NCI-H2196 (cell line): ENCODE results near the gene UPP2.

Source experiments
- DNase-seq: peaks from one replicate; lab custom pipeline; 2025; ENCODE audit not compliant: unreplicated experiment; lab: John Stamatoyannopoulos, UW

The UPP2 gene

DNA sequence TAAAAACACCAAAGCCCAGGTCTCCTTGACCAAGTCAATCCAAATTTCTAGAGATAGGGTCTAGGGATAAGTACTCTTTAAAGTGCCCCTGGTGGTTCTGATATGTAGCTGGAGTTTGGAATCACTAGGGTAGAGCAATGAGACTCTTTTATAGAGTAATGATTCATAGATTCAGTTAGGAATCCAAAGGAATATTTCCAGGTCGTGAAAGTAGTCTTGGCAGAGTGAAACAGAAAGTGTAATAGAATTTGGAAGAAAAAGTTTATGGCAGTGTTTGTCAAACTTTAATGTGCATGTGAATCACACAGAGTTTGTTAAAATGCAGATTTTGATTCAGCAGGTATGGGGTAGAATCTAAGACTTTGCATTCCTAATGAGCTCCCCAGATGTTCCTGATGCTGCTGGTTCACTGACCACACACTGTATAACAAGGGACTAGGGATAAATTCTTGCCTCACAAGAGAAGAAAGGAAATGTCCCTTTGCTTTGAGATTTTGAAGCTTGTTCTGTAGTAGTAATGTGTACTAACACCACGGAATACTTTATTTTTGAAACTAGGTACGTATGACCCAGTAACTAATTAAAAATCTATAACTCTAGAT, 1.8 kb downstream of the UPP2 start:
- no peak for DNase-seq

DNA sequence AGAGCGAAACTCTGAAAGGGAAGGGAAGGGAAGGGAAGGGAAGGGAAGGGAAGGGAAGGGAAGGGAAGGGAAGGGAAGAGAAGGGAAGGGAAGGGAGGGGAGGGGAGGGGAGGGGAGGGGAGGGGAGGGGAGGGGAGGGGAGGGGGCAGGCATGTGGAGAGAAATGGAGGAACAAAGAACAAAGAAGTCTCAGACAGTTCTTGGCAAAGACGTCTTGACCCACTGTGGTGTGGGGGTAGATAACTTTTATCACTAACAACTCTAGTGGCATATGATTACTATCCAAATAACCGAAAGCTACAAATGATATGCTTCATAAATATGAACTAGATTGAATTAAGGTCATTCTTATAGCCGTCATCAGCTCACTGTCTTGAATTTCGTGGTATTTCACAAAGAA, 3.2 kb downstream of the UPP2 start:
- DNase-seq, result no peak

- DNase-seq, result no peak
Observed at GRCh38 chr2:158112992-158113391, 11.3 kb downstream of the UPP2 start.

DNA sequence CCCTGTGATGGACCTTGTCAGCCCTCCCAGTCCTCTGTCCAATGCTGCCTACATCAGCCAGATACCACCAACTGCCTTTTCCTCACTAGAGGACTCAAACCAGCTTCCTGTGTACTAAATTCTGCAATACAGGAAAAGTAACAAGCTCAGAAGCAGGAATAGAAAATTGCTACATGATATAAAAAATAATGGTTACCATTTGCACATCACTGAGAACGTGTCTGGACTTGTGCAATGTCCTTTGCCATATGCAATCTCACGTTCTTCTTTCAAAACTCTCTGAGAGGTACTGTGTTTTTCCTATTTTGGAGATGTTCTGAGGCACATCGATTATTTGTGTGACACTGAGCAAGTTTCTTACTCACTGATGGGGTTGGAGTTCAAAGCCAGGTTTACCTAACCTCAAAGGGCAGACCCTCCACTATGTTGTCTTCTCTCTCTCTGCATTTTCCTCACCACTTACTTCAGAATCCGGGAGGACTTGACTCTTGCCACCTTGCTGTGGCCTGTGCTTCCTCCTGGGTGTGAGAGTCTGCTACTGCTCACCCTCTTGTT, 12.1 kb downstream of the UPP2 start:
- no peak for DNase-seq

DNA sequence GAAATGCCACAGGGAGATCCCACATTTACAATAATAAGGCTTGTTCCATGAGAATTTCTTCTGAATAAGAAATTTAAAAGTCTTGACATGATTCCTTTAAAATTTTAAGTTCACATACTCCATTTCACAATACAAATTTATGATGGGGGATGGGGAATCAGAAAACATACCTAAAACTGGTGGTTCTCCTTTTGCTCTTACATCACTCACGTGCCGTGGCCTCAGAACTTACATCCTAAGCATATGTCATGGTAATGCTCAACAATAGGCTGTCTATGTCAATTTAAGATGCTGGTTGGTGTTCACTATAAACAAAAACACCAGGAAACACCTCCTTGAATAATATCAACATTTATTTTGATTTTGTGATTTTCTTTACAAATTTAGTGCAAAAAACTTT, 12.8 kb downstream of the UPP2 start:
- DNase-seq, result no peak

GRCh38 chr2:158115202-158115767, 13.6 kb downstream of the UPP2 start:
- no peak for DNase-seq

GRCh38 chr2:158116936-158117335, 15.3 kb downstream of the UPP2 start:
- DNase-seq, result no peak

- DNase-seq, result no peak
Observed at GRCh38 chr2:158120102-158120501, 18.4 kb downstream of the UPP2 start.

- DNase-seq, result peak; percentile 6
Observed at GRCh38 chr2:158120664-158121641, 19.3 kb downstream of the UPP2 start.

DNA sequence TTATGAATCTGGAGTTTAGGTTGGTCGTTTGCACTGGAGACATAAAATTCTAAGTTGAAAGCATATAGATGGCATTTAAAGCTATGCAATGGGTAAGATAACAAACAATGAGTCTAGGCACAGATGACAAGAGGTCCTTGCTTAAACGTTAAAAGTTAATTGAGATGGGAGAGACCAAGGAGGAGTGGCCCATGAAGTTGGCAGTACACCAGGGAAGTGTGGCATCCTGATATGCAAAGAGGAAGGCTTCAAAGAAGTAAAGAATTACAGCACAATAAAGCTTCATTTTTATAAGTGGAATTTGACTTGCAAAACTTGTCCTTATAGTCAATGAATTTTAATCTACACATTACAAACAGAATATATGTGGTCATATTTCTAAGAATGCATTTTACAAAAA, 23.2 kb downstream of the UPP2 start:
- DNase-seq, result no peak

- no peak for DNase-seq
Observed at GRCh38 chr2:158125756-158126498, 24.3 kb downstream of the UPP2 start.

- no peak for DNase-seq
Observed at GRCh38 chr2:158127380-158127804, 25.7 kb downstream of the UPP2 start.

- no peak for DNase-seq
Observed at GRCh38 chr2:158128168-158128973, 26.7 kb downstream of the UPP2 start.

DNA sequence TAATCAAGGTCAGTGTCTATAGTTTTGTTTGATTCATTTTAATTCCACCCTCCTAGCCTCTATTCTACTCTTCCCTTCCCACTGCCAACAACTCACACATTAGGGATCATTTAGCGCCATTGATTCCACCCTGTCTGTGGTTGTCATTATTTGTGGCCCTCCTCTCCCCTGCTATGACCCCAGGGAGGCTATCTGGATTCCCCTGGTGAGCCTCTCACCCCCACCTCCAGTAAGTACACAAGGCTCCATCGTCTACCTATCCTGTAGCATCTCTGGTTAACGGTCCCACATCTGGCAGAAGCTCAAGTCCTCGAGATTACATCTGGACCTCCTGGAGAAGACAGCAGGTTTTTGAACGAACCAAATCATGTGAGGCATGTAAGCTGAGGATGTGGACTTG, 27.4 kb downstream of the UPP2 start:
- no peak for DNase-seq

- no peak for DNase-seq
Observed at GRCh38 chr2:158130832-158131473, 29.3 kb downstream of the UPP2 start.

DNA sequence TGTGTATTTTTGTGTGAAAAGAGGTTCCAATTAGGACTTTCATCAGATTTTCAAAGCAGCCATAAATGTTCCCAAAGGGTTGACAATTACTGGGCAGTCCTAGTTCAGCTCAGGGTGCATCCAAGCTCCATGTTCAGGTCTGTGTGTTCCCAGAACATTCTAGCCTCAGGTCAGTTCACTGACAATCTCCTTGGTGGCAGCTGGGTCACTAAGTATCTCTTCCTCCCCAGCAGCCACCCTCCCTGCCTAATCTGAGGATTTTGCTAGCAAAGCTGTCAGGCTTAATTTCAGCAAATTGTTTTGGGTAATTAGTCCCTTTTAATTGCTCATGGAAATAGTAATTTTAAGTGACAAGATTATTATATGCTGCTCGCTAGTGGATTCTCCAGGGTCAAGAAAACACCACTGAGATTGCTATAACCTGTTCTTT, 29.8 kb downstream of the UPP2 start:
- DNase-seq, result no peak

- no peak for DNase-seq
Observed at GRCh38 chr2:158131919-158132566, 30.4 kb downstream of the UPP2 start.

GRCh38 chr2:158134055-158134454, 32.4 kb downstream of the UPP2 start:
- no peak for DNase-seq

GRCh38 chr2:158134655-158135054, 33.0 kb downstream of the UPP2 start:
- no peak for DNase-seq
